H9 (cell line): ENCODE measurements around the gene MRM1. TPM values are rescaled to one million over a fixed set of nuclear protein-coding genes. Genes with fewer than 3 reads are reported as not detected.
A peak's percentile ranks its signal among the peaks of the same experiment; 100 is the strongest.
"Not testable (repeated sequence)": the region's sequence is repeated elsewhere in the genome, so short reads cannot be mapped to it uniquely, and the experiment has no call there.

Experiments used
- DNase-seq: peaks from one replicate; pipeline ENCODE4 v3.0.0-alpha.2; 2017
- H2AFZ ChIP-seq: one replicate; pipeline ENCODE4 v1.6.1; 2013; ENCODE audit warnings: mild to moderate bottlenecking, low read length, control low read depth, moderate library complexity
- H2AK5ac ChIP-seq: 2 replicates; pipeline ENCODE4 v1.6.1; 2013; ENCODE audit warnings: low read length, control low read depth, mixed read lengths; ENCODE audit not compliant: insufficient read length
- H2BK120ac ChIP-seq: one replicate; pipeline ENCODE4 v1.6.1; 2013; ENCODE audit warnings: low read depth, mild to moderate bottlenecking, low read length, control low read depth, inconsistent platforms; ENCODE audit not compliant: poor library complexity, severe bottlenecking
- H2BK12ac ChIP-seq: 2 replicates; pipeline ENCODE4 v1.6.1; 2013; ENCODE audit warnings: low read length, control low read depth, mixed read lengths, low read depth; ENCODE audit not compliant: insufficient read length
- H2BK15ac ChIP-seq: 2 replicates; pipeline ENCODE4 v1.6.1; 2013; ENCODE audit warnings: low read depth, low read length, control low read depth
- H2BK20ac ChIP-seq: one replicate; pipeline ENCODE4 v1.6.1; 2013; ENCODE audit warnings: low read depth, mild to moderate bottlenecking, low read length, control low read depth, inconsistent platforms; ENCODE audit not compliant: poor library complexity, severe bottlenecking
- H2BK5ac ChIP-seq: 2 replicates; pipeline ENCODE4 v1.6.1; 2013; ENCODE audit warnings: low read length, control low read depth, mixed read lengths; ENCODE audit not compliant: insufficient read length
- H3K14ac ChIP-seq: 2 replicates; pipeline ENCODE4 v1.6.1; 2013; ENCODE audit warnings: low read length, control low read depth; ENCODE audit not compliant: insufficient read depth
- H3K18ac ChIP-seq: 2 replicates; pipeline ENCODE4 v1.6.1; 2013; ENCODE audit warnings: low read depth, mild to moderate bottlenecking, mixed read lengths, low read length, control low read depth; ENCODE audit not compliant: insufficient read length
- H3K23ac ChIP-seq: 2 replicates; pipeline ENCODE4 v1.6.1; 2013; ENCODE audit warnings: low read length, control low read depth, mixed read lengths, low read depth; ENCODE audit not compliant: insufficient read length
- H3K23me2 ChIP-seq: 2 replicates; pipeline ENCODE4 v1.6.1; 2013; ENCODE audit warnings: low read depth, mild to moderate bottlenecking, mixed read lengths, low read length, control low read depth; ENCODE audit not compliant: insufficient read length, poor library complexity, severe bottlenecking
- H3K27ac ChIP-seq: 2 replicates; pipeline ENCODE4 v1.5.1; 2013; ENCODE audit warnings: low read length, control low read depth, mixed read lengths, low read depth; ENCODE audit not compliant: insufficient read length
- H3K27me3 ChIP-seq: 2 replicates; pipeline ENCODE4 v1.6.1; 2013; ENCODE audit warnings: low read length, control low read depth, inconsistent platforms; ENCODE audit not compliant: insufficient read depth
- H3K4ac ChIP-seq: 2 replicates; pipeline ENCODE4 v1.6.1; 2013; ENCODE audit warnings: low read depth, mild to moderate bottlenecking, control low read depth, inconsistent platforms, low read length, moderate library complexity
- H3K4me1 ChIP-seq: 2 replicates; pipeline ENCODE4 v1.6.1; 2013; ENCODE audit warnings: low read length, control low read depth, inconsistent platforms; ENCODE audit not compliant: insufficient read depth
- H3K4me2 ChIP-seq: 2 replicates; pipeline ENCODE4 v1.6.1; 2013; ENCODE audit warnings: low read length, control low read depth, mixed read lengths; ENCODE audit not compliant: insufficient read length, insufficient read depth
- H3K56ac ChIP-seq: 2 replicates; pipeline ENCODE4 v1.6.1; 2013; ENCODE audit warnings: low read depth, mild to moderate bottlenecking, mixed read lengths, low read length, control low read depth; ENCODE audit not compliant: insufficient read length
- H3K79me1 ChIP-seq: 2 replicates; pipeline ENCODE4 v1.6.1; 2013; ENCODE audit warnings: low read depth, mild to moderate bottlenecking, moderate library complexity, low read length, control low read depth, inconsistent platforms; ENCODE audit not compliant: insufficient read depth, poor library complexity, severe bottlenecking
- H3K79me2 ChIP-seq: 2 replicates; pipeline ENCODE4 v1.6.1; 2013; ENCODE audit warnings: low read length, control low read depth, inconsistent platforms; ENCODE audit not compliant: insufficient read depth
- H3K9ac ChIP-seq: 2 replicates; pipeline ENCODE4 v1.6.1; 2013; ENCODE audit warnings: low read length, control low read depth, mixed read lengths; ENCODE audit not compliant: insufficient read length; ENCODE audit errors: extremely low read depth
- H3K9me3 ChIP-seq: one replicate; pipeline ENCODE4 v1.6.1; 2013; ENCODE audit warnings: low read depth, low read length, inconsistent platforms; ENCODE audit not compliant: control insufficient read depth
- H3T11ph ChIP-seq: one replicate; pipeline ENCODE4 v1.6.1; 2013; ENCODE audit warnings: mild to moderate bottlenecking, low read length, control low read depth, inconsistent platforms
- H4K20me1 ChIP-seq: one replicate; pipeline ENCODE4 v1.6.1; 2013; ENCODE audit not compliant: control insufficient read depth, insufficient read length, insufficient read depth
- H4K5ac ChIP-seq: 2 replicates; pipeline ENCODE4 v1.6.1; 2013; ENCODE audit warnings: low read depth, mild to moderate bottlenecking, mixed read lengths, low read length, control low read depth; ENCODE audit not compliant: insufficient read length
- H4K8ac ChIP-seq: replicated peaks from 2 replicates; pipeline ENCODE4 v1.6.1; 2013; ENCODE audit warnings: low read length, control low read depth, mixed read lengths, low read depth; ENCODE audit not compliant: insufficient read length
- H4K91ac ChIP-seq: 2 replicates; pipeline ENCODE4 v1.6.1; 2013; ENCODE audit warnings: low read depth, mild to moderate bottlenecking, moderate library complexity, mixed read lengths, low read length, control low read depth; ENCODE audit not compliant: insufficient read length
- H3K27ac Mint-ChIP-seq, 3 experiments: 2 replicates in 2 of 3; 3 replicates in 1 of 3; pipeline ENCODE4 v1.8.0; 2020 to 2021; ENCODE audit warnings: mixed read lengths in 3 of 3, mild to moderate bottlenecking in 1 of 3, moderate library complexity in 1 of 3
- H3K27me3 Mint-ChIP-seq: 2 replicates; pipeline ENCODE4 v1.8.0; 2021; ENCODE audit warnings: low read depth, mild to moderate bottlenecking, moderate library complexity, mixed read lengths
- H3K36me3 Mint-ChIP-seq, 3 experiments: 2 replicates in 2 of 3; 3 replicates in 1 of 3; pipeline ENCODE4 v1.8.0; 2020 to 2021; ENCODE audit warnings: low read depth in 3 of 3, mixed read lengths in 3 of 3; ENCODE audit not compliant: insufficient read depth in 1 of 3
- H3K4me1 Mint-ChIP-seq, 2 experiments: 2 replicates each; pipeline ENCODE4 v1.8.0; 2020; ENCODE audit warnings: mixed read lengths in 2 of 2
- H3K4me3 Mint-ChIP-seq, 2 experiments: 2 replicates in 1 of 2; 3 replicates in 1 of 2; pipeline ENCODE4 v1.8.0; 2020 to 2021; ENCODE audit warnings: mild to moderate bottlenecking in 2 of 2, mixed read lengths in 2 of 2, moderate library complexity in 1 of 2
- H3K9me3 Mint-ChIP-seq, 2 experiments: 2 replicates in 1 of 2; 3 replicates in 1 of 2; pipeline ENCODE4 v1.8.0; 2020; ENCODE audit warnings: mild to moderate bottlenecking in 2 of 2, mixed read lengths in 2 of 2, moderate library complexity in 1 of 2
- WGBS: extraction: QIAGEN DNeasy Blood & Tissue Kit; methylation state at CpG from one replicate; pipeline ENCODE4 v1.1.7; 2013; ENCODE audit warnings: missing lambda C conversion rate, low lambda C conversion rate, mixed read lengths; ENCODE audit not compliant: insufficient read length; ENCODE audit errors: extremely low coverage; 5-methylcytosine and 5-hydroxymethylcytosine counted together
- total RNA-seq: library from RNA; stranded (reverse); gene quantifications from 2 replicates; pipeline ENCODE4 v1.2.1, GENCODE V29; 2021
- TF ChIP-seq, protein P1 (sequence below): fragments of 200-600 bp; sonication (generic); conservative IDR thresholded peaks from 3 replicates; pipeline ENCODE4 v1.8.0; 2021; ENCODE audit warnings: antibody characterized with exemption, mild to moderate bottlenecking

The MRM1 gene
- total RNA-seq, 1 experiment from 2014 or later, result 10.3 TPM

DNA sequence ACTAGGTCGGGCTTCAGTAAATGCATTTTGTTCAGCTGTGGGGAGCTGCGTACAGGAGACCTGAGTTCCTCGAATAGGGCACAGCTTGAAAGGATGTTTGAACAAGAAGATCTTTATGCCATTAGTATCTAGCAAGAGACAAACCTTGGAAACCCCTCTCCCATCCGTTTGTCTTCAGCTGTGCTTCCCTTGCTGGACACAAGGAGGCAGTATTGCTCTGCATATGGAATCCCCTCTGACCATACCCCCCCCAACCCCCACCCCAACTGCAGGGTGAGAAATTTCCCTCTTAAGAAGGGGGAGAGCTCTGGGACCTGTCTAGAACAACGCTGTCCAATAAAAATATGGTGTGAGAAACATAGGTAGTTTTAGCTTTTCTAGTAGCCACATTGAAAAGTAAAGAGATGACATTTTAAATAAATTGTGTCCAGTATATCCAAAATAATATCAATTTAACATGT is 1.6 kb downstream of the MRM1 start:
- Histone ChIP-seq H3K23ac (no peak overlapping the region), H3K4me1 (no peaks in the 10 kb centered on the region), H2BK15ac (no peak overlapping the region), H2AK5ac (no peak overlapping the region), H3K27me3 (no peaks in the 10 kb centered on the region), H4K8ac (no peak overlapping the region), H3K4ac (no peak overlapping the region), H2BK5ac (no peak overlapping the region), H3K4me2 (peak overlapping the region; percentile 94), H2BK12ac (no peak overlapping the region), H3K79me2 (no peaks in the 10 kb centered on the region; the same call in 1 of the 2 replicates), H3K18ac (no peak overlapping the region), H3K9ac (no peak overlapping the region), H3K27ac (no peak overlapping the region), H3K23me2 (peaks cover 19% of the 10 kb centered on the region), H2BK120ac (no peak overlapping the region), H3K9me3 (no peaks in the 10 kb centered on the region), H4K5ac (no peak overlapping the region), H2AFZ (no peak overlapping the region), H3K14ac (no peak overlapping the region), H4K91ac (no peak overlapping the region), H4K20me1 (no peaks in the 10 kb centered on the region), H3K56ac (no peak overlapping the region), H3K79me1 (no peaks in the 10 kb centered on the region), H3T11ph (no peak overlapping the region), H2BK20ac (no peak overlapping the region)
- TF ChIP-seq, protein P1, sequence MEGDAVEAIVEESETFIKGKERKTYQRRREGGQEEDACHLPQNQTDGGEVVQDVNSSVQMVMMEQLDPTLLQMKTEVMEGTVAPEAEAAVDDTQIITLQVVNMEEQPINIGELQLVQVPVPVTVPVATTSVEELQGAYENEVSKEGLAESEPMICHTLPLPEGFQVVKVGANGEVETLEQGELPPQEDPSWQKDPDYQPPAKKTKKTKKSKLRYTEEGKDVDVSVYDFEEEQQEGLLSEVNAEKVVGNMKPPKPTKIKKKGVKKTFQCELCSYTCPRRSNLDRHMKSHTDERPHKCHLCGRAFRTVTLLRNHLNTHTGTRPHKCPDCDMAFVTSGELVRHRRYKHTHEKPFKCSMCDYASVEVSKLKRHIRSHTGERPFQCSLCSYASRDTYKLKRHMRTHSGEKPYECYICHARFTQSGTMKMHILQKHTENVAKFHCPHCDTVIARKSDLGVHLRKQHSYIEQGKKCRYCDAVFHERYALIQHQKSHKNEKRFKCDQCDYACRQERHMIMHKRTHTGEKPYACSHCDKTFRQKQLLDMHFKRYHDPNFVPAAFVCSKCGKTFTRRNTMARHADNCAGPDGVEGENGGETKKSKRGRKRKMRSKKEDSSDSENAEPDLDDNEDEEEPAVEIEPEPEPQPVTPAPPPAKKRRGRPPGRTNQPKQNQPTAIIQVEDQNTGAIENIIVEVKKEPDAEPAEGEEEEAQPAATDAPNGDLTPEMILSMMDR, result peak; percentile 95
- Mint-ChIP-seq H3K36me3 (peaks cover 2 to 29% (median 17%) of the 10 kb centered on the region in 3 experiments; a peak in 5 of 7 replicates), H3K27me3 (no peaks in the 10 kb centered on the region; the same call in 1 of the 2 replicates), H3K9me3 (no peaks in the 10 kb centered on the region), H3K4me3 (peak overlapping the region; percentile 84 to 91), H3K4me1 (peaks cover 26 to 32% of the 10 kb centered on the region in 2 experiments), H3K27ac (no peak overlapping the region)
- peak; percentile 79 for DNase-seq
- no CpG with 5 or more reads among the region's 5 CpGs for WGBS

DNA sequence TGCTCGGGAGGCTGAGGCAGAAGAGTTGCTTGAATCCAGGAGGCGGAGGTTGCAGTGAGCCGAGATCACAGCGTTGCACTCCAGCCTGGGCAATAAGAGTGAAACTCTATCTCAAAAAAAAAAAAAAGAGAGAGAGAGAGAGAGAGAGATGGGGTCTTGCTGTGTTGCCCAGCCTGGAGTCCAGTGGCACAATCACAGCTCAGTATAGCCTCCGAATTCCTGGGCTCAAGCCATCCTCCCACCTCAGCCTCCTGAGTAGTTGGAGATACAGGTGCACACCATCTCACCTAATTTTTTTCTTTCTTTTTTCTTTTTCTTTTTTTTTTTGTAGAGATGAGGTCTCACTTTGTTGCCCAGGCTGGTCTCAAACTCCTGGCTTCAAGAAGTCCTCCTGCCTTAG is 3.6 kb downstream of the MRM1 start:
- not testable (repeated sequence) for H2BK5ac ChIP-seq, H3K18ac ChIP-seq, H3K9ac ChIP-seq, H3K9me3 ChIP-seq, H4K8ac ChIP-seq, H3K4me1 ChIP-seq, H2BK12ac ChIP-seq, H3K4me3 Mint-ChIP-seq, H3K23ac ChIP-seq, H3K9me3 Mint-ChIP-seq, H4K20me1 ChIP-seq, H3K27me3 ChIP-seq, H3K14ac ChIP-seq, H3K79me1 ChIP-seq, H2BK15ac ChIP-seq, H3K27ac Mint-ChIP-seq, H3K4ac ChIP-seq, H3T11ph ChIP-seq, H3K27ac ChIP-seq, H2BK20ac ChIP-seq, H4K5ac ChIP-seq, H4K91ac ChIP-seq, H3K79me2 ChIP-seq, H3K56ac ChIP-seq, H2AFZ ChIP-seq, H2BK120ac ChIP-seq, H3K27me3 Mint-ChIP-seq, H2AK5ac ChIP-seq, H3K4me2 ChIP-seq
- WGBS, result no CpG with 5 or more reads among the region's 5 CpGs
- peaks cover 19% of the 10 kb centered on the region for H3K23me2 ChIP-seq
- Mint-ChIP-seq H3K4me1 (peaks cover 35 to 46% of the 10 kb centered on the region in 2 experiments), H3K36me3 (peaks cover 2 to 28% (median 14%) of the 10 kb centered on the region in 3 experiments; a peak in 5 of 7 replicates)
- peak; percentile 9 for DNase-seq
